Subcutaneous adipose tissue (tissue), 4 donors: ENCODE measurements around the gene RGL2. TPM values are rescaled to one million over a fixed set of nuclear protein-coding genes. Genes with fewer than 3 reads are reported as not detected.

Experiments
- CTCF ChIP-seq: fragments of 450-650 bp; IDR thresholded peaks from one replicate; pipeline ENCODE4 v1.5.1; 2016; ENCODE audit warnings: low read depth, mild to moderate bottlenecking, control low read depth, antibody characterized with exemption, moderate library complexity
- total RNA-seq, 4 donors: library from RNA; depleted of rRNA; stranded (reverse); fragments of >200 nt; gene quantifications; one replicate each; pipeline ENCODE4 v1.1.0, GENCODE V29; 2016

The RGL2 gene
- total RNA-seq, 4 donors from 2014 or later = 16.0 to 45.8 (median 42.5) TPM

- TF ChIP-seq CTCF = no peak
Measured at GRCh38 chr6:33288141-33288920, 10.4 kb downstream of the RGL2 start.

GRCh38 chr6:33286946-33287914, 11.5 kb downstream of the RGL2 start:
- TF ChIP-seq CTCF = no peak

GRCh38 chr6:33280539-33280938, 18.2 kb downstream of the RGL2 start:
- no peak for TF ChIP-seq CTCF

- TF ChIP-seq CTCF = no peak
Measured at GRCh38 chr6:33279971-33280511, 18.7 kb downstream of the RGL2 start.

- TF ChIP-seq CTCF = no peak
Measured at GRCh38 chr6:33279257-33279695, 19.5 kb downstream of the RGL2 start.

- no peak for TF ChIP-seq CTCF
Measured at GRCh38 chr6:33278810-33279209, 19.9 kb downstream of the RGL2 start.

- no peak for TF ChIP-seq CTCF
Measured at GRCh38 chr6:33278392-33278741, 20.4 kb downstream of the RGL2 start.
